A549 (cell line): Measurements from ENCODE around the gene SRSF11. TPM values are rescaled to one million over a fixed set of nuclear protein-coding genes. Genes with fewer than 3 reads are reported as not detected.
"Not testable (repeated sequence)": the region's sequence is repeated elsewhere in the genome, so short reads cannot be mapped to it uniquely, and the experiment has no call there.

Source experiments
- ATAC-seq, 2 experiments: fragments of 200-7000 bp in 1 of 2; fragments of >200 bp in 1 of 2; cut with Nextera tagmentation in 1 of 2; cut with Tn5 transposase in 1 of 2; 3 replicates each; pipeline versions ENCODE4 v1.8.0 to v1.9.1; 2018 to 2020; ENCODE audit warnings: mild to moderate bottlenecking in 1 of 2, moderate library complexity in 1 of 2
- CTCF ChIA-PET: fragments of 300-600 bp; sonication (Branson Sonifier 250); formaldehyde crosslinking; extraction: SDS; loops from one replicate; lab custom pipeline; 2021; ENCODE audit warnings: antibody characterized with exemption, inconsistent platforms; lab: Yijun Ruan, JAX
- POLR2A ChIA-PET: fragments of 350-600 bp; formaldehyde crosslinking; extraction: SDS; loops from one replicate; lab custom pipeline; 2021; ENCODE audit warnings: antibody characterized with exemption, inconsistent platforms; lab: Yijun Ruan, JAX
- DNase-seq, 2 experiments: peaks; one replicate each; pipeline versions ENCODE4 v3.0.0 to v3.0.0-alpha.2; 2011 to 2016; ENCODE audit warnings: low read depth in 1 of 2, low spot score in 1 of 2
- FAIRE-seq: peaks from 2 replicates; lab custom pipeline; 2011; peaks lifted over from hg19 to GRCh38; lab: Jason Lieb, UNC
- H3K27ac ChIP-seq, 2 experiments: fragments of >200 bp; sonication (Bioruptor Twin); formaldehyde crosslinking; 3 replicates each; pipeline ENCODE4 v1.5.1; 2016 to 2017
- H3K4me1 ChIP-seq: fragments of >200 bp; sonication (Bioruptor Twin); formaldehyde crosslinking; 3 replicates; pipeline ENCODE4 v1.6.1; 2016
- H3K4me2 ChIP-seq: fragments of >200 bp; sonication (Bioruptor Twin); formaldehyde crosslinking; 3 replicates; pipeline ENCODE4 v1.6.1; 2016
- H3K4me3 ChIP-seq: fragments of >200 bp; sonication (Bioruptor Twin); formaldehyde crosslinking; 3 replicates; pipeline ENCODE4 v1.5.1; 2016
- H3K9me3 ChIP-seq: fragments of >200 bp; sonication (Bioruptor Twin); formaldehyde crosslinking; 3 replicates; pipeline ENCODE4 v1.6.1; 2016
- BCL3 ChIP-seq: fragments of >200 bp; sonication (Bioruptor Twin); formaldehyde crosslinking; IDR thresholded peaks from 3 replicates; pipeline ENCODE4 v1.6.1; 2016
- CBX8 ChIP-seq: fragments of 200-600 bp; sonication (generic); IDR thresholded peaks from 2 replicates; pipeline ENCODE4 v1.6.1; 2016
- E2F6 ChIP-seq: IDR thresholded peaks from 2 replicates; pipeline ENCODE4 v1.6.1; 2012; ENCODE audit warnings: low read depth, borderline replicate concordance
- EHF ChIP-seq: fragments of 250-450 bp; sonication (Bioruptor Pico); IDR thresholded peaks from 2 replicates; pipeline ENCODE4 v1.5.0; 2020; ENCODE audit warnings: mild to moderate bottlenecking
- EHMT2 ChIP-seq: fragments of 200-600 bp; sonication (generic); IDR thresholded peaks from 2 replicates; pipeline ENCODE4 v1.6.1; 2016; ENCODE audit warnings: antibody characterized with exemption, low read depth, mild to moderate bottlenecking, moderate library complexity
- ELK1 ChIP-seq: fragments of 150-350 bp; IDR thresholded peaks from 2 replicates; pipeline ENCODE4 v1.6.1; 2014; ENCODE audit warnings: low read depth, mild to moderate bottlenecking, low read length
- ESRRA ChIP-seq: fragments of 150-350 bp; IDR thresholded peaks from 2 replicates; pipeline ENCODE4 v1.6.1; 2014; ENCODE audit warnings: mild to moderate bottlenecking, low read length, borderline replicate concordance
- FOSL2 ChIP-seq, 2 experiments: fragments of 450-650 bp in 1 of 2; fragments of >200 bp in 1 of 2; sonication (Bioruptor Twin) in 1 of 2; formaldehyde crosslinking; IDR thresholded peaks; 2 replicates each; pipeline versions ENCODE4 v1.5.0 to v1.6.1; 2016 to 2020; ENCODE audit warnings: mild to moderate bottlenecking in 1 of 2, moderate library complexity in 1 of 2
- FOXS1 ChIP-seq: fragments of 250-450 bp; sonication (Bioruptor Pico); IDR thresholded peaks from 2 replicates; pipeline ENCODE4 v1.5.0; 2020; ENCODE audit warnings: mild to moderate bottlenecking, moderate library complexity
- GATA3 ChIP-seq: IDR thresholded peaks from 2 replicates; pipeline ENCODE4 v1.6.1; 2012; ENCODE audit warnings: borderline replicate concordance
- HDAC2 ChIP-seq: fragments of 200-600 bp; sonication (generic); IDR thresholded peaks from 2 replicates; pipeline ENCODE4 v1.6.1; 2016
- HES2 ChIP-seq: fragments of >200 bp; sonication (Bioruptor Twin); formaldehyde crosslinking; IDR thresholded peaks from 2 replicates; pipeline ENCODE4 v1.6.1; 2016
- HOXA7 ChIP-seq: fragments of 250-450 bp; sonication (Bioruptor Pico); IDR thresholded peaks from 2 replicates; pipeline ENCODE4 v1.5.0; 2020; ENCODE audit warnings: mild to moderate bottlenecking, moderate library complexity
- HOXB13 ChIP-seq: fragments of 250-450 bp; sonication (Bioruptor Pico); IDR thresholded peaks from 2 replicates; pipeline ENCODE4 v1.5.0; 2020; ENCODE audit warnings: low read depth, mild to moderate bottlenecking, moderate library complexity
- JUN ChIP-seq, 2 experiments: fragments of >200 bp; sonication (Bioruptor Twin); formaldehyde crosslinking; IDR thresholded peaks; 2 replicates in 1 of 2; 3 replicates in 1 of 2; pipeline ENCODE4 v1.6.1; 2016 to 2017
- KDM5A ChIP-seq: fragments of 200-600 bp; sonication (generic); IDR thresholded peaks from 2 replicates; pipeline ENCODE4 v1.6.1; 2016; ENCODE audit warnings: antibody characterized with exemption, mild to moderate bottlenecking
- MAX ChIP-seq: IDR thresholded peaks from 2 replicates; pipeline ENCODE4 v1.6.1; 2012
- MYC ChIP-seq: IDR thresholded peaks from 2 replicates; pipeline ENCODE4 v1.6.1; 2012; ENCODE audit warnings: mild to moderate bottlenecking, inconsistent platforms, low read length, improper control_type of control experiment, borderline replicate concordance
- NR3C1 ChIP-seq: fragments of >200 bp; sonication (Bioruptor Twin); formaldehyde crosslinking; IDR thresholded peaks from 3 replicates; pipeline ENCODE4 v1.6.1; 2017
- PHF8 ChIP-seq: fragments of 200-600 bp; sonication (generic); IDR thresholded peaks from 2 replicates; pipeline ENCODE4 v1.6.1; 2016; ENCODE audit warnings: low read depth, mild to moderate bottlenecking, antibody characterized with exemption, moderate library complexity, borderline replicate concordance
- POLR2A ChIP-seq: IDR thresholded peaks from 2 replicates; pipeline ENCODE4 v1.6.1; 2012; ENCODE audit warnings: mild to moderate bottlenecking, low read length
- RARB ChIP-seq: fragments of 250-450 bp; sonication (Bioruptor Pico); IDR thresholded peaks from 2 replicates; pipeline ENCODE4 v1.8.0; 2021; ENCODE audit warnings: mild to moderate bottlenecking, moderate library complexity
- SMC3 ChIP-seq: fragments of >200 bp; sonication (Bioruptor Twin); formaldehyde crosslinking; IDR thresholded peaks from 3 replicates; pipeline ENCODE4 v1.6.1; 2018; ENCODE audit warnings: inconsistent platforms
- SREBF2 ChIP-seq: fragments of 450-650 bp; IDR thresholded peaks from 2 replicates; pipeline ENCODE4 v1.6.1; 2014; ENCODE audit warnings: mild to moderate bottlenecking, moderate library complexity
- TP53 ChIP-seq: fragments of 250-450 bp; sonication (Bioruptor Pico); IDR thresholded peaks from 2 replicates; pipeline ENCODE4 v1.5.0; 2021; ENCODE audit warnings: mild to moderate bottlenecking, moderate library complexity
- ZC3H11A ChIP-seq: fragments of 450-650 bp; IDR thresholded peaks from 2 replicates; pipeline ENCODE4 v1.6.1; 2014; ENCODE audit warnings: antibody characterized with exemption, mild to moderate bottlenecking
- ZNF302 ChIP-seq: fragments of 250-450 bp; sonication (Bioruptor Pico); IDR thresholded peaks from 2 replicates; pipeline ENCODE4 v1.9.0; 2021; ENCODE audit warnings: inconsistent platforms, mild to moderate bottlenecking, moderate library complexity
- ZSCAN20 ChIP-seq: fragments of 250-450 bp; sonication (Bioruptor Pico); IDR thresholded peaks from 2 replicates; pipeline ENCODE4 v1.8.0; 2022; ENCODE audit warnings: mild to moderate bottlenecking, moderate library complexity
- WGBS: methylation state at CpG from one replicate; pipeline ENCODE4 v1.1.6; 2017; ENCODE audit errors: missing lambda C conversion rate; 5-methylcytosine and 5-hydroxymethylcytosine counted together
- polyA plus RNA-seq, 4 experiments: library from polyadenylated mRNA; depleted of rRNA in 3 of 4; stranded (reverse); fragments of >200 nt; fragmentation: RNase III in 1 of 4; extraction: RNeasy Plus Mini Kit Qiagen cat#74134 plus additional on column Dnase treatment in 1 of 4; gene quantifications; 2 replicates in 3 of 4; 3 replicates in 1 of 4; pipeline ENCODE4 v1.2.3, GENCODE V29; 2011 to 2017

The SRSF11 gene
- polyA plus RNA-seq, 2 of the 4 experiments (the other 2 are of a cell fraction): 144 to 172 TPM

GRCh38 chr1:70205434-70206118, 15.6 kb upstream of the SRSF11 start, which contains the start of gene LRRC40:
Gene LRRC40 (minus strand): TSS chr1:70205579. CDS start chr1:70205540, 39 bp downstream.
- peak; percentile 75; the same call in 1 of the 3 replicates for TF ChIP-seq BCL3
- peak; percentile 15 to 64; a peak in 3 of 5 replicates for TF ChIP-seq JUN (IDR thresholded peaks at IDR 0.05)
- no peak for TF ChIP-seq CBX8
- TF ChIP-seq KDM5A: peak; percentile 38; the same call in 1 of the 2 replicates
- TF ChIP-seq HDAC2: no peak
- TF ChIP-seq HES2: no peak
- peak; percentile 59; the same call in 1 of the 2 replicates for TF ChIP-seq PHF8
- no peak for TF ChIP-seq GATA3
- peak; percentile 72; the same call in 1 of the 2 replicates for TF ChIP-seq MYC
- peak; percentile 81 for TF ChIP-seq MAX
- peak; percentile 57 for TF ChIP-seq POLR2A
- FAIRE-seq (no peak), DNase-seq (peak; percentile 72 to 93), ATAC-seq (peak; percentile 98 to 99)
- WGBS: 1% methylated on average over 13 of the region's 47 CpGs
- peak within 1 kb of the TSS; percentile 86 to 97 for H3K27ac ChIP-seq
- ChIA-PET CTCF (no interaction called here), POLR2A (interaction anchor here (2.8 kb wide), 1 partner anchor 16 kb away, joined by 15 read pairs; the partner anchor contains the start of gene SRSF11)
- H3K9me3 ChIP-seq: no peaks in the 10 kb centered on the region
- peaks cover 13% of the 10 kb centered on the region; the same call in 2 of the 3 replicates for H3K4me1 ChIP-seq
- peak within 1 kb of the TSS; percentile 84 for H3K4me3 ChIP-seq
- peak within 1 kb of the TSS; percentile 93 for H3K4me2 ChIP-seq

GRCh38 chr1:70206833-70207232, 14.3 kb upstream of the SRSF11 start:
- H3K27ac ChIP-seq, H3K9me3 ChIP-seq, DNase-seq, ATAC-seq, FAIRE-seq: not testable (repeated sequence)
- ChIA-PET POLR2A (interaction anchor here (2.8 kb wide), 1 partner anchor 14 kb away, joined by 15 read pairs; the partner anchor contains the start of gene SRSF11), CTCF (interaction anchor here (0.6 kb wide), 1 partner anchor 53 kb away, joined by 3 read pairs; no protein-coding TSS in a partner anchor)
- H3K4me1 ChIP-seq: peaks cover 13% of the 10 kb centered on the region
- H3K4me2 ChIP-seq: peak overlapping the region; percentile 93
- H3K4me3 ChIP-seq: peak overlapping the region; percentile 84
- 86% methylated on average over 17 of the region's 17 CpGs for WGBS

- WGBS: 94% methylated on average over 4 of the region's 4 CpGs
- Histone ChIP-seq H3K4me1 (peaks cover 13% of the 10 kb centered on the region), H3K4me2 (peak overlapping the region; percentile 93), H3K4me3 (no peak overlapping the region), H3K27ac (no peak overlapping the region), H3K9me3 (no peaks in the 10 kb centered on the region)
- TF ChIP-seq FOXS1 (no peak), NR3C1 (no peak), HOXB13 (CRISPR knock-in tag) (no peak), E2F6 (no peak), HOXA7 (CRISPR knock-in tag) (no peak), EHF (CRISPR knock-in tag) (no peak), ZC3H11A (no peak), TP53 (no peak), JUN (IDR thresholded peaks at IDR 0.05) (no peak), ELK1 (no peak), SREBF2 (no peak), SMC3 (no peak), FOSL2 (IDR thresholded peaks at IDR 0.05) (no peak), FOSL2 (CRISPR knock-in tag; IDR thresholded peaks at IDR 0.05) (no peak), HDAC2 (no peak), ZSCAN20 (no peak), RARB (CRISPR knock-in tag) (no peak), EHMT2 (no peak), ZNF302 (no peak), ESRRA (no peak), MYC (no peak)
- DNase-seq: no peak
- POLR2A ChIA-PET: interaction anchor here (3.2 kb wide), 1 partner anchor 14 kb away, joined by 13 read pairs; the partner anchor contains the start of gene SRSF11
- FAIRE-seq: no peak
- CTCF ChIA-PET: no interaction called here
- no peak for ATAC-seq
Measured at GRCh38 chr1:70207492-70207891, 13.7 kb upstream of the SRSF11 start.
